HG02571 (cell line): ENCODE data around the gene NTHL1.

ENCODE experiments used
- ATAC-seq: cut with Tn5 transposase; IDR thresholded peaks from one replicate; pipeline ENCODE4 v1.9.1; 2021; ENCODE audit warnings: mild to moderate bottlenecking, moderate library complexity; ENCODE audit not compliant: unreplicated experiment

The NTHL1 gene

GRCh38 chr16:2047330-2048115 lies at the start of gene NTHL1, which contains the start of gene TSC2:
Gene NTHL1, minus strand, starts transcription at chr16:2047834. Its CDS starts 11 bp downstream, at chr16:2047823.
Gene TSC2, plus strand, starts transcription at chr16:2047985. Its CDS starts 631 bp downstream, at chr16:2048616.
- peak; percentile 85 for ATAC-seq

- no peak for ATAC-seq
These were observed 49.4 kb upstream of the NTHL1 start for GRCh38 chr16:2096853-2097595.

- no peak for ATAC-seq
These were observed 48.4 kb upstream of the NTHL1 start for GRCh38 chr16:2095918-2096582.

- ATAC-seq, result no peak
These were observed 47.8 kb upstream of the NTHL1 start for GRCh38 chr16:2095315-2095853.

- no peak for ATAC-seq
These were observed 46.2 kb upstream of the NTHL1 start for GRCh38 chr16:2093793-2094192.

GRCh38 chr16:2092866-2093265 lies 45.2 kb upstream of the NTHL1 start:
- no peak for ATAC-seq

GRCh38 chr16:2092256-2092620 lies 44.6 kb upstream of the NTHL1 start:
- no peak for ATAC-seq

GRCh38 chr16:2091547-2092255 lies 44.1 kb upstream of the NTHL1 start:
- ATAC-seq, result no peak

GRCh38 chr16:2090777-2091546 lies 43.3 kb upstream of the NTHL1 start:
- no peak for ATAC-seq

GRCh38 chr16:2090481-2090776 lies 42.8 kb upstream of the NTHL1 start:
- ATAC-seq, result no peak

- no peak for ATAC-seq
These were observed 42.3 kb upstream of the NTHL1 start for GRCh38 chr16:2089706-2090480.

GRCh38 chr16:2088759-2089358 lies 41.2 kb upstream of the NTHL1 start:
- ATAC-seq, result no peak

- no peak for ATAC-seq
These were observed 40.4 kb upstream of the NTHL1 start for GRCh38 chr16:2087748-2088631.

- ATAC-seq, result no peak
These were observed 39.4 kb upstream of the NTHL1 start for GRCh38 chr16:2086812-2087747.

- ATAC-seq, result no peak
These were observed 38.6 kb upstream of the NTHL1 start for GRCh38 chr16:2086106-2086742.

- no peak for ATAC-seq
These were observed 38.0 kb upstream of the NTHL1 start for GRCh38 chr16:2085669-2086068.
